ENCODE results near the gene ART1. TPM values are rescaled to one million over a fixed set of nuclear protein-coding genes. Genes with fewer than 3 reads are reported as not detected.
A peak's percentile ranks its signal among the peaks of the same experiment; 100 is the strongest.

Gene ART1
- total RNA-seq, 1 donor = not detected

- DNase-seq (ENCODE audit: insufficient read length, low spot score, missing footprints) = peak; percentile 49
- H3K4me2 ChIP-seq (ENCODE audit: insufficient read depth, low read length) = no peak overlapping the region
- TF ChIP-seq CTCF (IDR thresholded peaks at IDR 0.05; ENCODE audit: extremely low read depth, low read depth, low read length) = no peak
- no peaks in the 10 kb centered on the region for H3K79me2 ChIP-seq (ENCODE audit: insufficient read depth, low read length)
- no peaks in the 10 kb centered on the region for H3K27me3 ChIP-seq (ENCODE audit: insufficient read depth, low read length)
- no peak overlapping the region for H2AFZ ChIP-seq (ENCODE audit: low read length)
- H3K4me1 ChIP-seq (ENCODE audit: insufficient read depth, low read length) = no peaks in the 10 kb centered on the region
- no peaks in the 10 kb centered on the region for H3K36me3 ChIP-seq (ENCODE audit: insufficient read depth, low read length)
- no peak overlapping the region for H3K4me3 ChIP-seq (ENCODE audit: insufficient read depth, low read length)
- H3K27ac ChIP-seq (ENCODE audit: low read depth, low read length) = no peak overlapping the region
- no peaks in the 10 kb centered on the region for H4K20me1 ChIP-seq (ENCODE audit: insufficient read depth, low read length)
- H3K9me3 ChIP-seq (ENCODE audit: low read depth, low read length) = no peaks in the 10 kb centered on the region
These were observed 26.9 kb upstream of the ART1 start for GRCh38 chr11:3617990-3618389.

GRCh38 chr11:3622521-3622920 lies 22.4 kb upstream of the ART1 start:
- no peaks in the 10 kb centered on the region for H3K4me1 ChIP-seq (ENCODE audit: insufficient read depth, low read length)
- H3K9me3 ChIP-seq (ENCODE audit: low read depth, low read length) = no peaks in the 10 kb centered on the region
- no peak overlapping the region for H2AFZ ChIP-seq (ENCODE audit: low read length)
- no peaks in the 10 kb centered on the region for H3K36me3 ChIP-seq (ENCODE audit: insufficient read depth, low read length)
- H3K79me2 ChIP-seq (ENCODE audit: insufficient read depth, low read length) = no peaks in the 10 kb centered on the region
- no peak overlapping the region for H3K4me2 ChIP-seq (ENCODE audit: insufficient read depth, low read length)
- H3K27ac ChIP-seq (ENCODE audit: low read depth, low read length) = no peak overlapping the region
- no peak for TF ChIP-seq CTCF (IDR thresholded peaks at IDR 0.05; ENCODE audit: extremely low read depth, low read depth, low read length)
- no peaks in the 10 kb centered on the region for H4K20me1 ChIP-seq (ENCODE audit: insufficient read depth, low read length)
- no peaks in the 10 kb centered on the region for H3K27me3 ChIP-seq (ENCODE audit: insufficient read depth, low read length)
- DNase-seq (ENCODE audit: insufficient read length, low spot score, missing footprints) = peak; percentile 65
- no peak overlapping the region for H3K4me3 ChIP-seq (ENCODE audit: insufficient read depth, low read length)

GRCh38 chr11:3623121-3623520 lies 21.8 kb upstream of the ART1 start:
- no peaks in the 10 kb centered on the region for H3K9me3 ChIP-seq (ENCODE audit: low read depth, low read length)
- H3K79me2 ChIP-seq (ENCODE audit: insufficient read depth, low read length) = no peaks in the 10 kb centered on the region
- no peak overlapping the region for H3K4me2 ChIP-seq (ENCODE audit: insufficient read depth, low read length)
- H3K27ac ChIP-seq (ENCODE audit: low read depth, low read length) = no peak overlapping the region
- TF ChIP-seq CTCF (IDR thresholded peaks at IDR 0.05; ENCODE audit: extremely low read depth, low read depth, low read length) = no peak
- H4K20me1 ChIP-seq (ENCODE audit: insufficient read depth, low read length) = no peaks in the 10 kb centered on the region
- H3K36me3 ChIP-seq (ENCODE audit: insufficient read depth, low read length) = no peaks in the 10 kb centered on the region
- no peaks in the 10 kb centered on the region for H3K27me3 ChIP-seq (ENCODE audit: insufficient read depth, low read length)
- no peak overlapping the region for H2AFZ ChIP-seq (ENCODE audit: low read length)
- no peaks in the 10 kb centered on the region for H3K4me1 ChIP-seq (ENCODE audit: insufficient read depth, low read length)
- H3K4me3 ChIP-seq (ENCODE audit: insufficient read depth, low read length) = no peak overlapping the region
- DNase-seq (ENCODE audit: insufficient read length, low spot score, missing footprints) = no peak

GRCh38 chr11:3623767-3624458 lies 21.0 kb upstream of the ART1 start:
- H3K4me1 ChIP-seq (ENCODE audit: insufficient read depth, low read length) = no peaks in the 10 kb centered on the region
- H2AFZ ChIP-seq (ENCODE audit: low read length) = no peak overlapping the region
- no peak overlapping the region for H3K27ac ChIP-seq (ENCODE audit: low read depth, low read length)
- peak; percentile 58 for DNase-seq (ENCODE audit: insufficient read length, low spot score, missing footprints)
- no peaks in the 10 kb centered on the region for H3K9me3 ChIP-seq (ENCODE audit: low read depth, low read length)
- H3K27me3 ChIP-seq (ENCODE audit: insufficient read depth, low read length) = no peaks in the 10 kb centered on the region
- no peak overlapping the region for H3K4me2 ChIP-seq (ENCODE audit: insufficient read depth, low read length)
- H3K36me3 ChIP-seq (ENCODE audit: insufficient read depth, low read length) = no peaks in the 10 kb centered on the region
- no peaks in the 10 kb centered on the region for H4K20me1 ChIP-seq (ENCODE audit: insufficient read depth, low read length)
- no peak for TF ChIP-seq CTCF (IDR thresholded peaks at IDR 0.05; ENCODE audit: extremely low read depth, low read depth, low read length)
- H3K4me3 ChIP-seq (ENCODE audit: insufficient read depth, low read length) = no peak overlapping the region
- H3K79me2 ChIP-seq (ENCODE audit: insufficient read depth, low read length) = no peaks in the 10 kb centered on the region

Data from osteoblast (primary cell).